ENCODE measurements around the gene DDR2.

Gene DDR2

GRCh38 chr1:162701286-162701685, 69.0 kb downstream of the DDR2 start:
- no peak for DNase-seq

GRCh38 chr1:162702628-162703027, 70.4 kb downstream of the DDR2 start:
- DNase-seq: no peak

- DNase-seq: no peak
Observed at GRCh38 chr1:162703708-162704107, 71.4 kb downstream of the DDR2 start.

GRCh38 chr1:162704673-162705424, 72.6 kb downstream of the DDR2 start:
- DNase-seq: no peak

- no peak for DNase-seq
Observed at GRCh38 chr1:162706003-162706402, 73.7 kb downstream of the DDR2 start.

- DNase-seq: no peak
Observed at GRCh38 chr1:162706606-162707005, 74.3 kb downstream of the DDR2 start.

GRCh38 chr1:162708286-162708685, 76.0 kb downstream of the DDR2 start:
- no peak for DNase-seq

GRCh38 chr1:162709132-162709860, 77.0 kb downstream of the DDR2 start:
- DNase-seq: no peak

GRCh38 chr1:162709870-162710269, 77.6 kb downstream of the DDR2 start:
- DNase-seq: no peak

GRCh38 chr1:162710345-162710744, 78.1 kb downstream of the DDR2 start:
- DNase-seq: no peak

- DNase-seq: no peak
Observed at GRCh38 chr1:162710780-162711465, 78.7 kb downstream of the DDR2 start.

- DNase-seq: no peak
Observed at GRCh38 chr1:162712317-162713029, 80.2 kb downstream of the DDR2 start.

GRCh38 chr1:162716123-162716522, 83.9 kb downstream of the DDR2 start:
- DNase-seq: no peak

- no peak for DNase-seq
Observed at GRCh38 chr1:162716552-162716951, 84.3 kb downstream of the DDR2 start.

- no peak for DNase-seq
Observed at GRCh38 chr1:162717548-162718184, 85.4 kb downstream of the DDR2 start.

GRCh38 chr1:162719678-162720077, 87.4 kb downstream of the DDR2 start:
- no peak for DNase-seq

GRCh38 chr1:162720996-162721395, 88.7 kb downstream of the DDR2 start:
- no peak for DNase-seq

- DNase-seq: no peak
Observed at GRCh38 chr1:162721471-162721870, 89.2 kb downstream of the DDR2 start.

- no peak for DNase-seq
Observed at GRCh38 chr1:162722036-162722435, 89.8 kb downstream of the DDR2 start.

GRCh38 chr1:162724583-162725120, 92.4 kb downstream of the DDR2 start:
- no peak for DNase-seq

- DNase-seq: no peak
Observed at GRCh38 chr1:162725301-162725837, 93.1 kb downstream of the DDR2 start.

GRCh38 chr1:162726555-162726954, 94.3 kb downstream of the DDR2 start:
- no peak for DNase-seq
